Stimulated activated CD4-positive, alpha-beta T cell treated with anti-CD3 and anti-CD28 coated beads, Interleukin-15, amount 100 ng/mL, for 48 hours (primary cell): ENCODE results near the gene RSRC2.
"Not testable (repeated sequence)": the region's sequence is repeated elsewhere in the genome, so short reads cannot be mapped to it uniquely, and the experiment has no call there.

Experiments
- DNase-seq, 2 donors: peaks; one replicate each; pipeline ENCODE4 v3.0.0-alpha.2; 2020; ENCODE audit warnings: low read depth in 2 of 2

Gene RSRC2

GRCh38 chr12:122526683-122527477 is at the start of gene RSRC2, which contains the start of gene KNTC1:
Gene RSRC2, minus strand, starts transcription at chr12:122526936. Its CDS starts 83 bp downstream, at chr12:122526853.
Gene KNTC1, plus strand, starts transcription at chr12:122527249. Its CDS starts 2,815 bp downstream, at chr12:122530064.
- DNase-seq: peak; percentile 98

- DNase-seq: no peak
These were observed 45.1 kb upstream of the RSRC2 start for GRCh38 chr12:122571821-122572220.

- DNase-seq: not testable (repeated sequence)
These were observed 43.3 kb upstream of the RSRC2 start for GRCh38 chr12:122570006-122570405.

GRCh38 chr12:122569288-122569687 is 42.6 kb upstream of the RSRC2 start:
- DNase-seq: no peak

- not testable (repeated sequence) for DNase-seq
These were observed 40.1 kb upstream of the RSRC2 start for GRCh38 chr12:122566816-122567215.

- DNase-seq: no peak
These were observed 36.6 kb upstream of the RSRC2 start for GRCh38 chr12:122563361-122563760.

- DNase-seq: no peak
These were observed 33.4 kb upstream of the RSRC2 start for GRCh38 chr12:122560138-122560537.

- no peak for DNase-seq
These were observed 32.3 kb upstream of the RSRC2 start for GRCh38 chr12:122558745-122559641.

GRCh38 chr12:122547330-122547729 is 20.6 kb upstream of the RSRC2 start:
- no peak for DNase-seq

GRCh38 chr12:122545855-122546254 is 19.1 kb upstream of the RSRC2 start:
- no peak for DNase-seq

GRCh38 chr12:122544537-122544936 is 17.8 kb upstream of the RSRC2 start:
- no peak for DNase-seq

- DNase-seq: no peak
These were observed 11.8 kb upstream of the RSRC2 start for GRCh38 chr12:122538496-122538895.

- DNase-seq: no peak
These were observed 10.3 kb upstream of the RSRC2 start for GRCh38 chr12:122537021-122537420.

GRCh38 chr12:122533856-122534255 is 7.1 kb upstream of the RSRC2 start:
- DNase-seq: no peak

- no peak for DNase-seq
These were observed 2.3 kb upstream of the RSRC2 start for GRCh38 chr12:122528992-122529391.

GRCh38 chr12:122528582-122528981 is 1.8 kb upstream of the RSRC2 start:
- DNase-seq: no peak

- peak; percentile 11 to 12 for DNase-seq
These were observed 775 bp upstream of the RSRC2 start for GRCh38 chr12:122527478-122527944.

- no peak for DNase-seq
These were observed 2.7 kb downstream of the RSRC2 start for GRCh38 chr12:122523846-122524718.

- DNase-seq: no peak
These were observed 3.5 kb downstream of the RSRC2 start for GRCh38 chr12:122523280-122523679.

- DNase-seq: no peak
These were observed 6.1 kb downstream of the RSRC2 start for GRCh38 chr12:122520676-122521075.

- DNase-seq: no peak
These were observed 7.3 kb downstream of the RSRC2 start for GRCh38 chr12:122519418-122519817.
